Dermis microvascular lymphatic vessel endothelial cell (primary cell): ENCODE measurements around the gene MLLT1. TPM values are rescaled to one million over a fixed set of nuclear protein-coding genes. Genes with fewer than 3 reads are reported as not detected.

Experiments used
- DNase-seq, 2 donors: peaks; one replicate each; pipeline versions ENCODE4 v3.0.0 to v3.0.0-alpha.2; 2010; ENCODE audit warnings: low read depth in 2 of 2
- total RNA-seq: library from RNA; depleted of rRNA; stranded (reverse); fragments of >200 nt; gene quantifications from 2 replicates; pipeline ENCODE4 v1.2.1, GENCODE V29; 2014

The MLLT1 gene
- total RNA-seq, 1 donor from 2014 or later = 3.5 TPM

GRCh38 chr19:6258812-6259311 is 20.9 kb downstream of the MLLT1 start:
- no peak for DNase-seq

GRCh38 chr19:6253954-6254733 is 25.6 kb downstream of the MLLT1 start:
- no peak for DNase-seq

DNA sequence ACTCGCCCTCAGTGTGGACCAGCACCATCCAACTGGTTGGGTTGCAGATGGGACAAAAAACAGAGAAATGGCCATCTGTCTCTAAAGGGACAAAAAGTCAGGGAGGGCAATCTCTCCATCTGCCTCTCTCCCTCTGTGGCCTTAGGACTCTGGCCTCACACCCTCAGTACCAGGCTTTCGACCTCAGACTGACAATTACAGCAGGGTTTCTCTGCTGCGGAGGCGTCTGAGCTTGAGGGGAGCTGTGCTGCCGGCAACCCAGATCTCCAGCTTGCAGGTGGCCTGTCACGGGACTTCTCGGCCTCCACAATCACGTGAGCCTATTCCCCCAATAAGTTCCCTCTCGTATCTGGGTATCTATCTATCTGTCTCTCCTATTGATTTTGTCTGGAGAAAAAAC is 27.7 kb downstream of the MLLT1 start:
- no peak for DNase-seq

DNA sequence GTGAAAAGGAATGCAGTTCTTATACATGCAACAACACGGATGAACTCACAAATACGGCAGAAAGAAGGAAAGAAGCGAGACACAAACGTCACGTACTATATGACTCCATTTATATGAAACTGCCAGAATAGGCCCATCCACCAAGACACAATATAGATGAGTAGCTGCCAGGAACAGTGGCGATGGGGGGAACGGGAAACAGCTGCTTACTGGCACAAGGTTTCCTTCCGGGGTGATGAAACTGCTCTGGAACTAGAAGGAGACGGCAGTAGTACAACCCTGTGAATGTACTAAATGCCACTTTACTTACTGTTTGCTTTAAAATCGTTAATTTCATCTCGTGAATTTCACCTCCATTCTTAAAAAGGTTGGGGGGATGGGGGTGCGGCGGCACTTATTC is 28.9 kb downstream of the MLLT1 start:
- DNase-seq = no peak

GRCh38 chr19:6250024-6250615 is 29.7 kb downstream of the MLLT1 start:
- DNase-seq = peak; percentile 58 to 70

- peak in 1 of 2 donors; percentile 56 for DNase-seq
These were observed 30.5 kb downstream of the MLLT1 start for GRCh38 chr19:6249296-6249695.

DNA sequence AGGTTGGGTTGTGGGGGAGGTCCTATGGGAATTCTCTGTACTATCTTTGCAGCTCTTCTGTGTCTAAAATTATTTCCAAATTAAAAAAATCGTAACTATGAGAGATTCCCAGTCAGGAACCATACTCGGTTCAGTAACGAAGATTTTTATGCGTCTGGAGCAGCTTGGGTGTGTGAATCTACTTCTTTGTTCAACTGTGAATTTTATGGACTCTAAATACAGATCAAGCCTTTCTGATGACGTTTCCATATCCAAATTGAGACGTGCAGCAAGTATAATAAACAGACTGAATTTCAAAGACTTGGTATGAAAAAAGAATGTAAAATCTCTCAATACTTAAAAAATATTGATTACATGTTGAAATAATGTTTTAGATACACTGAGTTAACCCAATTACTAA is 30.9 kb downstream of the MLLT1 start:
- DNase-seq = no peak

DNA sequence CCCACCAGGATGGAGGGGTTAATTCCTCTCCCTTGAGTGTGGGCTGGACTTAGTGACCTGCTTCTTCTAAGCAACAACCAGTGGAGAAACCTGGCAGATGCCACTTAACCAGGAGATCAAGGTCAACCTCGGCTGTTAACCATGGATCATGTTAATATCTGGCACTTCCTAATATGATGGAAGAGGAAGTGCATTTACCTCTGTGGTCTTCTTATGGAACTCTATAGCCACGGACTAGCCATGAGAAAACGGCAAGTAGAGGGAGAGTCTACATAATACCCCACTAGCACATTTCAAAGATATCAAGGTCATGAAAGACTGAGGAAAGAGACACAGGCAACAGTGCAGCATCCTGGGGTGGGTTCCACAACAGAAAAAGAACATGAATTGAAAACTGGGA is 31.4 kb downstream of the MLLT1 start:
- DNase-seq = no peak

DNA sequence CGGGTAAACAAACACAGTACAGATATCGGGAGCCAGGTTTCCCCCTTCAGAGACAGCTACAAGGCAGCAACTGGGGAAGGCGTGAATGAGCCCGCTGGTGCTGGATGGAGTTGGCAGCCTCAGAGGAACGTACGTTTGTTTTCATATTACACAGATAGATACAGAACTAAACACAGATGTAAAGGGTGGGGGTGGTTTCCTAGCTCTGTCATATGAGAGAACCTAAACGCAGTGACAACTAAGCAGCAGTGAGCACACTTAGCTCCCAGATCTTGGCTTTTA is 32.8 kb downstream of the MLLT1 start:
- DNase-seq = no peak

DNA sequence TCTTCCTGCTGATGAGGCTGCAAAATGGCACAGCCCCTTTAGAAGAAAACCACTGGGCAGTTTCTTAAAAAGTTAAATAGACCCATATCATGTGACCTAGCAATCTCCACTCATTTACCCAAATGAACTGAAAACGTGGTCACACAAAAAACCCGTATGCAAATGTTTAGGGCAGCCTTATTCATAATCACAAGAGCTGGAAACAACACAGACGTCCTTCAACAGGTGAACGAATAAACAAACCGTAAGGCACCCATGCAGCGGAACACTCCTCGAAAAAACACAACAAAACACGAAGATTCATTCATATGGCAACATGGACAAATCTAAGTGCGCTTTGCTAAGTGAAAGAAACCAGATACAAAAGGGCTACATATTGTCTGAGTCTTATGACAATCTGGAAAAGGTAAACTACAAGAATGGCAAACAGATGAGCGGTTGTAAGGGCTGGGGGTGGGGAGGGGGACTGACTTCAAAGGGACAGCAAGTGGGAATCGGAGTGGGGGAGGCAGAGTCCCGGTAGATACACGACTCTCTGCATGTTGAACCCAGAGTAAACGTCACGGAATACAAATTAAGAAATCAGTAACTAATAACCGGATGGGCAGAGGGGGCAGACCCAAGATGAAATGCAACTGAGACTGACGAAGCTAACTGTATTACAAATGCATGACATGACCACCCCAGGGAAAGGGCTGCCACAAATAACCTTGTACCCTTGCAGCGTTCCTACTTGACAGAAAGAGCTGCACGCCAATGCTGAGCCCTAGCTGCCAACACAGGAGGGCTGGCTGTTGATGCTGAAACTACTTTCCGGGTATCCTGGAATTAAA is 33.4 kb downstream of the MLLT1 start:
- no peak for DNase-seq

DNA sequence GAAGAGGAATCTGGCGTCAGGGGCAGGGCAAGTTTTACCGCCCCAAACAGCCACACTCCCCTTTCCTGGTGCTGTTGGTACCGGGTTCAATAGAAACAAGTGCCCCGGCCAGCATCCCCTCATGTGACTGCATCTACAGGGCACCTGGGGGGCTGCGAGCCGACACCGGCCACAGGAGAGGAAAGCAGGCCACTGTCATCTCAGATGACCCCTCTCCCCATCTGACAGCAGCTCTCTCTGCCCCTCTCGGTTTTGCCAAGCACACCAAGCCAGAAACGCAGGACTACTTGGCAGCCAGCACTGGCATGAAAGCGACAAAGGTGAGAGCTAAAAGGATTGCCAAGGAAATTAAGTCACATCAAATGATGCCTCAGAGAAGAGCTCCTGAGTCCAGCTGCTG is 37.1 kb downstream of the MLLT1 start:
- DNase-seq = no peak

DNA sequence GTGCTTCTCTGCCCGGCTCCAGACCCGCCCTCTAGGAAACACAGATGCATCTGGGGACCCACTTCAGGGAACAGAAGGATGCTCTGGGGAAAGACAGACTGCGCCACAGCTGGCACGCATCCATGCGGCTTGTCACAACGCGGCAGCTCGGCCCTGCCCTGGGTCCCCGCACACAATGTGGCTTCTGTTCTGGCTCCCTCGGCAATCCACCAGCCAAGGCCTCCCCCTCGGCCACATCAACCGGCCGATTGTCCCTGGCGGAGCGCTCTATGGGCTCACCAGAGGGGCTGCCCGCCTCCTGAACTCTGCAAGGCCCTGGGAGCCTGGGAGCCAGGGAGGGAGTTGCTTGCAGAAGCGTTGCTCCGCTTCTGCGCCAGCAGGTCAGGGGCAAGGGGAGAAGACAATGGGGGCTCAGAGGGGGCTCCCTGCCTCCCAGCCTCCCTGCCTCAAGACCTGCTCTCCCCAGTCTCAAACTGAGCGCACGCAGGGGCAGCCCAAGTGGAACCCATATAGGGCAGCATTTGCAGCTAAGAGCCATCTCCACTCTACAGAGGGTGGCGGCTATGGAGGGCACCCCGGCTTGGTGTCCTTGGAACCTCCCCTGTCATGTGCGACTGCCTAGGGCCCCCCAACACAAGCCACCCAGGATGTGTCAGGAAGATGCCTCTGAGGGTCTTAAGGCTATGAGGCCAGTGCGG is 37.9 kb downstream of the MLLT1 start:
- no peak for DNase-seq

DNA sequence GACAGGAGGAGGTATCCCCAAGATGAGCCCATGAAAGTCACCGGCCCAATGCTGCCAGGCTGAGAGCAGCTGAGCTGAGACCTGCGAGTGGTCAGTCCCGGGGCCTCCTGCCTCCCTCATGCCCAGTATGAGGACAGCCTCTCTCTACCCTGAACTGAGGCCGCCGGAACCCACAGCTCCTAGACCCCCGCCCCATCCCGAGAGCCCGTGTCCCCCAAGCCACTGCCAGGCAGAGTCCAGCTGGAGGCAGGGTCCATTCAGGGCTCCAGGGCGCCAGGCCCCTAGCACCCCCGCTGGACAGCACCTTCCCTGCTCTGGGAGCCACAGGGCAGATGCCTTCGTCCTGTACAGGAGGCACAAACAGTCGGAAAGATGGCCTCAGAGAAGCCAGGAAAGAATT is 38.7 kb downstream of the MLLT1 start:
- no peak for DNase-seq

GRCh38 chr19:6239871-6240676 is 39.7 kb downstream of the MLLT1 start:
- DNase-seq = no peak

GRCh38 chr19:6239401-6239844 is 40.4 kb downstream of the MLLT1 start:
- DNase-seq = peak in 1 of 2 donors; percentile 73

- DNase-seq = peak in 1 of 2 donors; percentile 58
These were observed 41.0 kb downstream of the MLLT1 start for GRCh38 chr19:6238643-6239281.

- peak in 1 of 2 donors; percentile 91 for DNase-seq
These were observed 41.5 kb downstream of the MLLT1 start for GRCh38 chr19:6238256-6238642.

GRCh38 chr19:6236310-6237291 is 43.2 kb downstream of the MLLT1 start:
- no peak for DNase-seq
